ENCODE data around the gene GNAQ.

DNA sequence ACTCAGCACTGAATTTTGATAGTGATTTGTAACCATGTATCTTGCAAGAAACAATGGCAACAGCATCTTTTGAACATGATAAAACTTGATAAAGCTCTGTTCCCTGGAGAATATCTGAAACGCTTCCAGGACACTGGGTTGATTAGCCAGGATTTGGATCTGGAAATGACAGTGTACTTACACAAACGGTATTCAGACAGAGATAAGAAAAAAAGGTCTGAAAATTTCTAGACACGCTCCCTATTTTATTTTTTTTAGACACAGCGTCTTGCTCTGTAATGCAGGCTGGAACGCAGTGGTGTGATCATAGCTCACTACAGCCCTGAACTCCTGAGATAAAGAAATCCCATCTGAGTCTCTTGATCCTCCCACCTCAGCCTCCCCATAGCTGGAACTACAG lies 109.0 kb downstream of the GNAQ start:
- TF ChIP-seq, protein P1, sequence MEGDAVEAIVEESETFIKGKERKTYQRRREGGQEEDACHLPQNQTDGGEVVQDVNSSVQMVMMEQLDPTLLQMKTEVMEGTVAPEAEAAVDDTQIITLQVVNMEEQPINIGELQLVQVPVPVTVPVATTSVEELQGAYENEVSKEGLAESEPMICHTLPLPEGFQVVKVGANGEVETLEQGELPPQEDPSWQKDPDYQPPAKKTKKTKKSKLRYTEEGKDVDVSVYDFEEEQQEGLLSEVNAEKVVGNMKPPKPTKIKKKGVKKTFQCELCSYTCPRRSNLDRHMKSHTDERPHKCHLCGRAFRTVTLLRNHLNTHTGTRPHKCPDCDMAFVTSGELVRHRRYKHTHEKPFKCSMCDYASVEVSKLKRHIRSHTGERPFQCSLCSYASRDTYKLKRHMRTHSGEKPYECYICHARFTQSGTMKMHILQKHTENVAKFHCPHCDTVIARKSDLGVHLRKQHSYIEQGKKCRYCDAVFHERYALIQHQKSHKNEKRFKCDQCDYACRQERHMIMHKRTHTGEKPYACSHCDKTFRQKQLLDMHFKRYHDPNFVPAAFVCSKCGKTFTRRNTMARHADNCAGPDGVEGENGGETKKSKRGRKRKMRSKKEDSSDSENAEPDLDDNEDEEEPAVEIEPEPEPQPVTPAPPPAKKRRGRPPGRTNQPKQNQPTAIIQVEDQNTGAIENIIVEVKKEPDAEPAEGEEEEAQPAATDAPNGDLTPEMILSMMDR (IDR thresholded peaks at IDR 0.05), result no peak
- no peak for TF ChIP-seq ZNF232 (CRISPR knock-in tag; IDR thresholded peaks at IDR 0.05)
- TF ChIP-seq, protein P2, sequence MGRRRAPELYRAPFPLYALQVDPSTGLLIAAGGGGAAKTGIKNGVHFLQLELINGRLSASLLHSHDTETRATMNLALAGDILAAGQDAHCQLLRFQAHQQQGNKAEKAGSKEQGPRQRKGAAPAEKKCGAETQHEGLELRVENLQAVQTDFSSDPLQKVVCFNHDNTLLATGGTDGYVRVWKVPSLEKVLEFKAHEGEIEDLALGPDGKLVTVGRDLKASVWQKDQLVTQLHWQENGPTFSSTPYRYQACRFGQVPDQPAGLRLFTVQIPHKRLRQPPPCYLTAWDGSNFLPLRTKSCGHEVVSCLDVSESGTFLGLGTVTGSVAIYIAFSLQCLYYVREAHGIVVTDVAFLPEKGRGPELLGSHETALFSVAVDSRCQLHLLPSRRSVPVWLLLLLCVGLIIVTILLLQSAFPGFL (CRISPR knock-in tag; IDR thresholded peaks at IDR 0.05; ENCODE audit: borderline replicate concordance), result no peak
- no peak for TF ChIP-seq ZNF263 (CRISPR knock-in tag; IDR thresholded peaks at IDR 0.05; ENCODE audit: low read depth)

Data from WTC11 (cell line).